Body of pancreas (tissue), 4 donors: ENCODE results near the gene OSBPL2.

ENCODE experiments used
- POLR2A ChIP-seq, 3 donors: fragments of 450-650 bp; IDR thresholded peaks; one replicate each; pipeline ENCODE4 v1.6.1; 2016; ENCODE audit warnings: antibody characterized with exemption in 3 of 3, mild to moderate bottlenecking in 2 of 3
- TF ChIP-seq, protein P1 (sequence below), 7 experiments: fragments of 450-650 bp in 4 of 7; fragments of 200-600 bp in 3 of 7; sonication (generic) in 3 of 7; IDR thresholded peaks; one replicate each; pipeline ENCODE4 v1.5.1; 2016 to 2019; ENCODE audit warnings: antibody characterized with exemption in 7 of 7

DNA sequence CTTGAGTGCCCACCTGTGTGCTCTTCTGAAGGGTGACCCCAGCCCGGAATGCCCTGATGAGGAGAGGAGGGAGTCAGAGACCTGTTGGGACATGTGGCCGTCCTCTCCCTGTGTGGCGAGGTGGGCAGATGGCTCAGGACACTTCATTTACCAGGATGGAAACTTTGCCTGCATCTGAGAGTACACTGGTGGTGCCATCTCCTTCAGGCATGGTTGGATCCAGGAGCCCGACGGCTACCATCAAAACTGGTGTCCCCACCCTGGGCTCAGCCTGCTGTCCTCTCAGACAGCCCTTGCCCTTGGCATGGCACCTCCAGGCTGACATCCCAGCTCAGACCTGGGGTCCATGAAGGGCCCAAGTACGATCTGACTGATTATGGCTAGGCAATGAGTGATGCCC is 7.0 kb upstream of the OSBPL2 start:
- TF ChIP-seq, protein P1, sequence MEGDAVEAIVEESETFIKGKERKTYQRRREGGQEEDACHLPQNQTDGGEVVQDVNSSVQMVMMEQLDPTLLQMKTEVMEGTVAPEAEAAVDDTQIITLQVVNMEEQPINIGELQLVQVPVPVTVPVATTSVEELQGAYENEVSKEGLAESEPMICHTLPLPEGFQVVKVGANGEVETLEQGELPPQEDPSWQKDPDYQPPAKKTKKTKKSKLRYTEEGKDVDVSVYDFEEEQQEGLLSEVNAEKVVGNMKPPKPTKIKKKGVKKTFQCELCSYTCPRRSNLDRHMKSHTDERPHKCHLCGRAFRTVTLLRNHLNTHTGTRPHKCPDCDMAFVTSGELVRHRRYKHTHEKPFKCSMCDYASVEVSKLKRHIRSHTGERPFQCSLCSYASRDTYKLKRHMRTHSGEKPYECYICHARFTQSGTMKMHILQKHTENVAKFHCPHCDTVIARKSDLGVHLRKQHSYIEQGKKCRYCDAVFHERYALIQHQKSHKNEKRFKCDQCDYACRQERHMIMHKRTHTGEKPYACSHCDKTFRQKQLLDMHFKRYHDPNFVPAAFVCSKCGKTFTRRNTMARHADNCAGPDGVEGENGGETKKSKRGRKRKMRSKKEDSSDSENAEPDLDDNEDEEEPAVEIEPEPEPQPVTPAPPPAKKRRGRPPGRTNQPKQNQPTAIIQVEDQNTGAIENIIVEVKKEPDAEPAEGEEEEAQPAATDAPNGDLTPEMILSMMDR (IDR thresholded peaks at IDR 0.05) = no peak
- no peak for TF ChIP-seq POLR2A (IDR thresholded peaks at IDR 0.05)
